Measurements from ENCODE around the gene DAAM2. TPM values are rescaled to one million over a fixed set of nuclear protein-coding genes. Genes with fewer than 3 reads are reported as not detected.

DAAM2 gene
- polyA plus RNA-seq, 1 of the 3 experiments (the other 2 are of a cell fraction) = 0.20 TPM

DNA sequence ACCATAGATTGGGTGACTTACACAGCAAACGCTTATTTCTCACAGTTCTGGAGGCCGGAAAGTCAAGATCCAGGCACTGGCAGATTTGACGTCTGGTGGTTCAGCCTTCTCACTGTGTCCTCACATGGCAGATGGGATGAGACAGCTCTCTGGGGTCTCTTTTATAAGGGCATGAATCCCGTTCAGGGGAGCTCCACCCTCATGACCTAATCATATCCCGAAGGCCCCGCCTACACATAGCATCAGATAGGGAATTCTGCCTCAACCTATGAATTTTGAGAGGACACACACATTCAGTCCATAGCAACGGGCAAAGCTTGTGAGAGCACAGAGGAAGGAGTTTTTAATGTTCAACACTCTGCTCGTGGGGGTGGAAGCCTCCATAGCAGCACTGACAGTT, 27.5 kb downstream of the DAAM2 start:
- H3K36me3 ChIP-seq (replicated peaks in 1 of 2; ENCODE audit: control insufficient read depth in 1 of 2, insufficient read depth in 2 of 2, low read length in 1 of 2) = no peaks in the 10 kb centered on the region
- no peak overlapping the region for H3K4me3 ChIP-seq (ENCODE audit: low read depth in 2 of 2, low read length in 1 of 2)
- no peaks in the 10 kb centered on the region for H3K79me2 ChIP-seq (ENCODE audit: insufficient read depth)
- no peak for DNase-seq
- H4K20me1 ChIP-seq (ENCODE audit: insufficient read depth) = no peaks in the 10 kb centered on the region
- H3F3A ChIP-seq (replicated peaks; ENCODE audit: insufficient read depth) = no peaks in the 10 kb centered on the region
- H3K9me3 ChIP-seq = no peaks in the 10 kb centered on the region
- H3K4me2 ChIP-seq = no peak overlapping the region
- no peaks in the 10 kb centered on the region for H3K9me2 ChIP-seq
- no peak overlapping the region for H3K9ac ChIP-seq
- TF ChIP-seq RFX5 (IDR thresholded peaks at IDR 0.05; ENCODE audit: low read length) (no peak), EP300 (IDR thresholded peaks at IDR 0.05; ENCODE audit: borderline replicate concordance in 1 of 2, low read depth in 1 of 2, low read length in 1 of 2) (no peak), POLR2AphosphoS5 (IDR thresholded peaks at IDR 0.05; ENCODE audit: low read depth, low read length) (no peak), RAD21 (IDR thresholded peaks at IDR 0.05; ENCODE audit: low read length) (no peak), NRF1 (IDR thresholded peaks at IDR 0.05; ENCODE audit: low read depth, low read length) (no peak)
- TF ChIP-seq, protein P1, sequence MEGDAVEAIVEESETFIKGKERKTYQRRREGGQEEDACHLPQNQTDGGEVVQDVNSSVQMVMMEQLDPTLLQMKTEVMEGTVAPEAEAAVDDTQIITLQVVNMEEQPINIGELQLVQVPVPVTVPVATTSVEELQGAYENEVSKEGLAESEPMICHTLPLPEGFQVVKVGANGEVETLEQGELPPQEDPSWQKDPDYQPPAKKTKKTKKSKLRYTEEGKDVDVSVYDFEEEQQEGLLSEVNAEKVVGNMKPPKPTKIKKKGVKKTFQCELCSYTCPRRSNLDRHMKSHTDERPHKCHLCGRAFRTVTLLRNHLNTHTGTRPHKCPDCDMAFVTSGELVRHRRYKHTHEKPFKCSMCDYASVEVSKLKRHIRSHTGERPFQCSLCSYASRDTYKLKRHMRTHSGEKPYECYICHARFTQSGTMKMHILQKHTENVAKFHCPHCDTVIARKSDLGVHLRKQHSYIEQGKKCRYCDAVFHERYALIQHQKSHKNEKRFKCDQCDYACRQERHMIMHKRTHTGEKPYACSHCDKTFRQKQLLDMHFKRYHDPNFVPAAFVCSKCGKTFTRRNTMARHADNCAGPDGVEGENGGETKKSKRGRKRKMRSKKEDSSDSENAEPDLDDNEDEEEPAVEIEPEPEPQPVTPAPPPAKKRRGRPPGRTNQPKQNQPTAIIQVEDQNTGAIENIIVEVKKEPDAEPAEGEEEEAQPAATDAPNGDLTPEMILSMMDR (IDR thresholded peaks at IDR 0.05) = no peak
- TF ChIP-seq, protein P2, sequence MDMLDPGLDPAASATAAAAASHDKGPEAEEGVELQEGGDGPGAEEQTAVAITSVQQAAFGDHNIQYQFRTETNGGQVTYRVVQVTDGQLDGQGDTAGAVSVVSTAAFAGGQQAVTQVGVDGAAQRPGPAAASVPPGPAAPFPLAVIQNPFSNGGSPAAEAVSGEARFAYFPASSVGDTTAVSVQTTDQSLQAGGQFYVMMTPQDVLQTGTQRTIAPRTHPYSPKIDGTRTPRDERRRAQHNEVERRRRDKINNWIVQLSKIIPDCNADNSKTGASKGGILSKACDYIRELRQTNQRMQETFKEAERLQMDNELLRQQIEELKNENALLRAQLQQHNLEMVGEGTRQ (IDR thresholded peaks at IDR 0.05; ENCODE audit: borderline replicate concordance, low read depth, low read length) = no peak
- no peak overlapping the region for H3K27ac ChIP-seq (ENCODE audit: low read depth in 2 of 2, low read length in 1 of 2)
- CTCF ChIA-PET = interaction anchor here (0.9 to 1.1 kb wide), 2 partner anchors 14 to 47 kb away, joined by 3 read pairs; no protein-coding TSS in a partner anchor
- H2AFZ ChIP-seq (ENCODE audit: low read depth) = no peak overlapping the region
- 57% methylated on average over 7 of the region's 8 CpGs for WGBS (ENCODE audit: low lambda C conversion rate)
- POLR2A ChIA-PET = no interaction called here
- H3K27me3 ChIP-seq (ENCODE audit: insufficient read depth) = no peaks in the 10 kb centered on the region
- H3K4me1 ChIP-seq (ENCODE audit: control insufficient read depth in 1 of 2, insufficient read depth in 2 of 2, low read depth in 1 of 2, low read length in 1 of 2) = peaks cover 0 to 16% of the 10 kb centered on the region in 2 experiments; a peak in 1 of 4 replicates

DNA sequence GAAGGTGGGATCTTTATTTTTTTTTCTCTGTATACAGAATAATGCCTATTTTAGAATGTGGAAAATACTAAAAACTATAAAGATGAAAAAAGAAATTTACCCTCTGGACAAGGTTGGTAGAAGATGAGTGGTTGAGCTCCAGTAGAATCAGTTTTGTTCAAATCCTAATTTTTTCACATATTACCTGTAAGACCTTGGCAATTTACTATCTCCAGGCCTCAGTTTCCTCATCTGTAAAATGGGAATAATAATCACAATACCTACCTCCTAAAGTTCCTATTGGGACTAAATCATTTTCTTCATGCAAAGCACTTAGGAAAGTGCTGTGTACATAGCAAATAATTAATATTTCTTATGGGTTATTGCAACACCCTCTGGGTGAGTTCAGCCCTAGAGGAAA, 28.4 kb downstream of the DAAM2 start:
- POLR2A ChIA-PET = no interaction called here
- Histone ChIP-seq H3K79me2 (ENCODE audit: insufficient read depth) (no peaks in the 10 kb centered on the region), H4K20me1 (ENCODE audit: insufficient read depth) (no peaks in the 10 kb centered on the region), H3K27me3 (ENCODE audit: insufficient read depth) (no peaks in the 10 kb centered on the region), H3K9ac (no peak overlapping the region), H2AFZ (ENCODE audit: low read depth) (no peak overlapping the region), H3K36me3 (replicated peaks in 1 of 2; ENCODE audit: control insufficient read depth in 1 of 2, insufficient read depth in 2 of 2, low read length in 1 of 2) (no peaks in the 10 kb centered on the region), H3K27ac (ENCODE audit: low read depth in 2 of 2, low read length in 1 of 2) (no peak overlapping the region), H3K9me2 (no peaks in the 10 kb centered on the region), H3K4me3 (ENCODE audit: low read depth in 2 of 2, low read length in 1 of 2) (no peak overlapping the region), H3K4me2 (no peak overlapping the region), H3K9me3 (no peaks in the 10 kb centered on the region), H3K4me1 (ENCODE audit: control insufficient read depth in 1 of 2, insufficient read depth in 2 of 2, low read depth in 1 of 2, low read length in 1 of 2) (peaks cover 0 to 16% of the 10 kb centered on the region in 2 experiments; a peak in 1 of 4 replicates), H3F3A (replicated peaks; ENCODE audit: insufficient read depth) (no peaks in the 10 kb centered on the region)
- CTCF ChIA-PET = interaction anchor here (0.9 kb wide), 1 partner anchor 15 kb away, joined by 3 read pairs; no protein-coding TSS in a partner anchor
- TF ChIP-seq, protein P1 (IDR thresholded peaks at IDR 0.05) = no peak
- TF ChIP-seq USF1 (IDR thresholded peaks at IDR 0.05; ENCODE audit: borderline replicate concordance, low read depth) = no peak
- no peak for TF ChIP-seq FOSL2 (IDR thresholded peaks at IDR 0.05; ENCODE audit: borderline replicate concordance, low read depth)
- TF ChIP-seq EZH2phosphoT487 (IDR thresholded peaks at IDR 0.05; ENCODE audit: borderline replicate concordance, low read depth) = no peak
- TF ChIP-seq SMC3 (IDR thresholded peaks at IDR 0.05; ENCODE audit: low read depth, low read length) = no peak
- TF ChIP-seq NFIC (IDR thresholded peaks at IDR 0.05; ENCODE audit: borderline replicate concordance) = no peak
- DNase-seq = no peak
